Amygdala (tissue), 56 donors: Measurements from ENCODE around the gene TBC1D8.

Experiments
- DNase-seq, 56 donors: peaks; one replicate each; lab custom pipeline; 2025; lab: John Stamatoyannopoulos, UW

The TBC1D8 gene

GRCh38 chr2:101038455-101039255, 112.5 kb downstream of the TBC1D8 start:
- DNase-seq = no peak

- no peak for DNase-seq
These were observed 113.9 kb downstream of the TBC1D8 start for GRCh38 chr2:101037161-101037755.

DNA sequence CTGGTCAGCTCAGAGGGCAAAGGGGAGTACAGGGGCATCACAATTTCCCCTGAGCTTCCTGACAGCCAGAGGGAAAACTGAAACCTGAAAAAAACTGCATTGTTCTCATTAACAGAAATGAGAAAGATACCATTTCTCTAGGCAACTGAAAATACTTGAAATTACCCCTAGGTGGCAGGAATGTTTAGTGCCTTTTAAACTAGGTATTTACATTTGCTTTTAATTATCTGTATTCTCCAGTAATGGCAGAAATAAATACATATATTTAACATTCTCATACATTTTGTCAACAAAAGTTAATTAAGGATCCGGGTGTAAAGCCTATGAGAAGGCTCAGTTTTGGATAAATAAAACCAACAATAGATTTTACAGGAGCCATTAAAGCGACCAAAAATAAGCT, 114.6 kb downstream of the TBC1D8 start:
- no peak for DNase-seq

DNA sequence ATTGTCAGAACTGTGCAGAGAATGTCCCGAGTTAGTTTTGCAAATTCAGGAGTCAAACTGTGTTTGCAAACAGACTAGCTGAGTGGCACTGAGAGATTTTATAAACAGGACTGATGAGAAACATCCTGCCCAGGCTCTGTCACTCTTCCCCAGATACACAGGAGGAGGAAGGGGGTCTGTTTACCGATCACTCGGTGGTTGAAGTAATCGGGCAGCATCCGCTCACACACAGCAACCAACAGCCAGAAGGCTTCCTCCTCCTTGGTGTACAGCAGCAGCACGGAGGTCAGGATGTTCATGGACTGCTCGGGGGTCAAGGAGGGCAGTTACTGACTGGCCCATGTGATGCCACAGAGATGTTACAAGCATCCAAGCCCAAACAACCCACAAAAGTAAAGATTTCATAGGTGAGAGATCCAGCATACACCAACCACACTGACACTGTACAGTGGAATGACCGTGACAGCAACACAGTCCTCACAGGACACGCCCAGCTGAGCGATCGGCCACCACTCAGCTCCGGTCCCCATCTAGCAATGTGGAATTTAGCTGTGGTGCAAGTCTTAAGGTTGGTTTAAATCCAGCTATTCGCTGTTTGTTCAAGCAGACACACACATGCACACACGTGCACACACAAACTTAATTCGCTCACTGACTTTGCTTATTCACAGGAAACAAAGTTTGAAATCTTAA, 119.0 kb downstream of the TBC1D8 start:
- DNase-seq = no peak

GRCh38 chr2:101030866-101031554, 120.2 kb downstream of the TBC1D8 start:
- no peak for DNase-seq

DNA sequence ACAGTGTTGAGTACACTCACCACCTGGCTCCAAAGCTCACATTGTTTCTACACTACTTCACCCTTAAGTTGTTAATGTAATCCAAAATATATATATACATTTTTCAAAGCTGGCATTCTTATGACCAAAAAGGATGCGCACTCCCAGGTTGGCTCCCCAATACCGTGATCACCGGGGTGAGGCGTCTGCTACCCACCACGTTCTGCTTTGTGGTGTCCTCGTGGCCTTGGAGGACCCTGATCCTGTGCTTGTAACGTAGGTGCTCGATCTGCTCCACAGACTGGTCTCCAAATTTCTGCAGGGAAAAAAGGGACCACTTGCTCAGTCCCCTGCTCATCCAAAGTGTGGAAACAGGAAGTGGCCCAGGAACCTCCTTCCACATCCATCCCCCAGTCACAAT, 123.3 kb downstream of the TBC1D8 start:
- no peak for DNase-seq

GRCh38 chr2:101026923-101027469, 124.2 kb downstream of the TBC1D8 start:
- DNase-seq = no peak

- DNase-seq = no peak
These were observed 124.9 kb downstream of the TBC1D8 start for GRCh38 chr2:101026253-101026701.

DNA sequence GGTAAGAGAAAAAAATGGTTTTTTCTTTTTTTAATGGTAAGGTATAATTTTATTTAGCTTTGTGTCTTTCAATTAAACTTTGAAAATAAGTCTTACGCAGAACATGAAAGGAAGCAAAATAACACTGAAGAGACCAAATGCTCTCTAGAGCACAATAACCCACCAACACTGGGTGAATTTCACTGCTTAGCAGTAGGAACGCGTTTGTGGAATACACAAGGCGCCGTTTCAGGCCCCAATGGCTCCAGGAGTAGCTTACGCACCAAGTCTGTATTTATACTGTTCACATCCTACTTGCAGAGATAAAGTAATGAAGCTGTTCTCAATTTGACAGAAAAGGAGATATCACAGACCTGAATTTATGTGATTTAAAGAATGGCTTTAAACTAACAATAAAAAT, 125.6 kb downstream of the TBC1D8 start:
- no peak for DNase-seq

- no peak for DNase-seq
These were observed 127.7 kb downstream of the TBC1D8 start for GRCh38 chr2:101023327-101024107.

DNA sequence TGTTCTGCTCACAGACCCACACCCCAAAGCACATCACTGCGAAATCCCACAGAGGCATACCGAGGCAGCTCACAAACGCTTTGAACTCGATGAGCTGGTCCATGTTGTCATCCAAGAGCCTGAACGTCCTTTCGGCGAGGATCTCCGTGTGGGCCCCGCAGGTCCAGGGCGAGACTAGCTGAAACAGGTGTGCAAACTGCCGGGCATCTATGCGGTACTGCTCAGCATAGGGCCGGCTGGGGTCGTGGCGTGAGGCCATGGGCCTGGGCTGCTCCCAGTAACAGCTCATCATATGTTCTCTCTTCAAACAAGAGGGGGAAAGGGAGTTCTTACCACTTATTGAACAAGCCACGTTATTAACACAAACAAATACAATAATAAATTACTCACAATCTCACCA, 129.0 kb downstream of the TBC1D8 start:
- no peak for DNase-seq

DNA sequence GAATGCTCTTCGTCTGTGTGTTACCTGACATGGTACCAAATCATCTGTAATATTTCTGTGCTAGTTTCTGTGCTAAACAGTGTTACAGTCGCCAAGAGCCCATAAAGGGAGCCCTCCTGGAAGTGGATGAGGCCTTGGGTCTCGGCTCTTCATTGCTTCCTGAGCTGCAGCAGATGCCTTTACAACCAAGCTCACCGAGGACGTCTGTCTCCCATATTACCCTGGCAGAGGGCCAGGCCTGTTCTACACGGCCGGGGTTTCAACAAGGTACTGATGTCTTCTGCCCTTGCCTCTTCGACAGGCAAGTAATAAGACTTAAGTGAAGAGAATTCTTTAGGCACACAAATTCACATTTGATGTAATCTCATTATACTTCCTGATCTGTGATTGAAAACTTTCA, 132.2 kb downstream of the TBC1D8 start:
- DNase-seq = no peak

DNA sequence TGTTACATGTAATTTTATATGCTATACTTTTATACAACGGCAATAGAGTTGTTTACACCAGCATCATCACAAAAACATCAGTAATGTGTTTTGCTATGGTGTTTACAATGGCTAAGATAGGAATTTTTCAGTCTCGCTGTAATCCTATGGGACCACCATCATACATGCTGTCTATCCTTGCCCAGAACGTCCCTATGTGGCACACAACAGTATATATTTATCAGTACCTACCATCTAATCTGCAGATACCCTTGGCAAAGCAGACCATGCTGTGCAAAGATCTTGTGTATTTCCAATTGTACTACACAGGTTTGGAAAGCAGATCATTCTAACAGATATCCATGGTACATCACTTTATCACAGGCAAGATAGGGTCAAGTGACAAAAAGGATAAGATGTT, 133.8 kb downstream of the TBC1D8 start:
- no peak for DNase-seq

DNA sequence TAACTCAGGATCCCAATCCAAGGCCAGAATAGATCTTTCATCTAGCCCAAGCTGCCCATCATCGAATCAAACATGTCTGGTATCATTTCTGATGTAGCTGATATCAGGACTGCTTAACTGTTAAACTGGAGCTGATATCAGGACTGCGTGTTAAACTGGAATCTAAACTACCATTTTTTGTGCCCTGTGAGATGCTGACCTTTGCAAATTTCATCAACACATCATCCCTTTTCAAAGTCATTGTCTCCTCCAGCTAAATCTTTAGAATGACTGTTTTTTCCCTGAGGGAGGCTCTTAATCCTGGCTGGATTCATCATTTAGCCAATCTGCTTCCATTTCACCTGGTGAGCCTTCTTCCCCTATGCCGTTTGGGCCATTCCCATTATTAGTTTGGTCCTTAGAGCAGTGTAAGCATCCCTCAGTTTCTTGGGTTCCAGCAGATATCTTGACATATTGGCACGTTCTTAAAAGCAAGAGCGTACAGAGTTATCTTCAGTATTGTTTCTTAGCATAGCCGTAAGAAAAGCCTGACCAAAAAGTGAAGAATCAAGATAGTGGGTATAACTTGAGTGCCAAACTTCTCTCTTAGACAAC, 136.8 kb downstream of the TBC1D8 start:
- no peak for DNase-seq

- DNase-seq = peak in 14 of 56 donors; percentile 1 to 67 (median 8)
These were observed 138.4 kb downstream of the TBC1D8 start for GRCh38 chr2:101012706-101013181.

- DNase-seq = no peak
These were observed 139.0 kb downstream of the TBC1D8 start for GRCh38 chr2:101012054-101012705.

GRCh38 chr2:101011152-101011551, 140.0 kb downstream of the TBC1D8 start:
- DNase-seq = no peak

DNA sequence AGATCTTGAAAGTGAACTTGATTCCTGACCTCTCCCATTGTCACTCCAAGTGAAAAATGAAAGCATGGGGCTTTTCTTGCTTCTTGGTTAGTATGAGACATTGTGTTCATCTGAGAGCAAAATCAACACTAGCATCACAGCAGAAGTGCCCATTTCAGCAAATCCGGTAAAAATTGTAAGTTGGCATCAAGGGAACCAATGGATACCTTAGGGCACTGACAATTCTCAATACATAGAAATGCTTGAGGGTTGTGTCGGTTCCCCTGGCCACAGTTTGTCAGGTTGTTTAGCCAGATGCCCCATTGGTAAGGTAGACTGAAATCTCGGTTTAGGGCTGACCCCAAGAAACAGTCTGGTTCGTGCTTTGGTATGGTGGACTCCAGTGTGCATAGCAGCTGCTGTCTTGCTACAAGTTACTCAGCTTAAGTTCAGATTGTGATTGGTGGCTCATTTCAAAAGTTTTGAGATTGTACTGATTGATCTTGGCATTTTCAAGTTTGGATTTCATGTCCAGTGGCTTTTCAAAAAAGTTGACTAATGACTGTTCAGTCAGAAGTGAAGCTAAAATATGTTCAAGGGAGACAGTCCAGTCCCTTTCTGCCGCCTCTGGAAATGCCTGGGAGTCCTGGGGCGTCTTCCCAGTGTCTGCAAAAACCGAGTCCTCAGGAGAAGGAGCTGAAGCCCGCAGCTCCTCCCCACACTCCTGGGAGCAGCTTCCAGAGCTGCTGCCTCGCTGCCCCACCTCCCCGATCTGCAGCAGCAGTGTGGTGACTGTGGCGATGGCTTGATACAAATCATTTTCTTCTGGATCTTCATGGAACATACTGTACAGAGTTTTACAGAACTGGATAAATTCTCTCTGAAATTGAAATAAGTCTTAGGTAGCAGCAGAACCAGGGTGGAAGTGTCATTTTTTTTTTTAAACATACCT, 143.5 kb downstream of the TBC1D8 start:
- no peak for DNase-seq
